Measurements from ENCODE around the gene AMBP. TPM values are rescaled to one million over a fixed set of nuclear protein-coding genes. Genes with fewer than 3 reads are reported as not detected.

Gene AMBP
- total and polyA plus RNA-seq, 2 of the 13 experiments (the other 11 are each of a cell fraction or from before 2014, with no cell fraction given), result 1,510 to 2,580 TPM

- TF ChIP-seq FOXP1 (IDR thresholded peaks at IDR 0.05) (no peak), FOXP1 (CRISPR knock-in tag; IDR thresholded peaks at IDR 0.05) (peak; percentile 53; the same call in 1 of the 2 replicates), SATB2 (CRISPR knock-in tag; IDR thresholded peaks at IDR 0.05) (no peak), ZFP1 (CRISPR knock-in tag; IDR thresholded peaks at IDR 0.05) (peak; percentile 45; the same call in 1 of the 2 replicates), FOXK1 (CRISPR knock-in tag; IDR thresholded peaks at IDR 0.05; ENCODE audit: borderline replicate concordance, low read depth) (peak; percentile 69; the same call in 1 of the 2 replicates), GABPA (IDR thresholded peaks at IDR 0.05; ENCODE audit: low read depth, low read length) (no peak), GABPA (CRISPR knock-in tag; IDR thresholded peaks at IDR 0.05; ENCODE audit: low read depth) (peak; percentile 71), ZC3H13 (CRISPR knock-in tag; IDR thresholded peaks at IDR 0.05) (no peak), ZNF605 (CRISPR knock-in tag; IDR thresholded peaks at IDR 0.05) (peak; percentile 51), FOXA3 (CRISPR knock-in tag; IDR thresholded peaks at IDR 0.05) (peak; percentile 74), FOXO1 (CRISPR knock-in tag; IDR thresholded peaks at IDR 0.05) (peak; percentile 79; the same call in 1 of the 2 replicates), HNF4A (CRISPR knock-in tag; IDR thresholded peaks at IDR 0.05) (peak; percentile 61), MLX (CRISPR knock-in tag; IDR thresholded peaks at IDR 0.05) (peak; percentile 85), ARID4A (CRISPR knock-in tag; IDR thresholded peaks at IDR 0.05; ENCODE audit: borderline replicate concordance) (peak; percentile 75; the same call in 1 of the 2 replicates), TRIM24 (CRISPR knock-in tag; IDR thresholded peaks at IDR 0.05) (0 out of 2 replicates have a peak, but pooled peaks have one; percentile 25), ZMYM3 (CRISPR knock-in tag; IDR thresholded peaks at IDR 0.05) (peak; percentile 99), ZNF580 (CRISPR knock-in tag; IDR thresholded peaks at IDR 0.05; ENCODE audit: borderline replicate concordance, low read depth) (0 out of 2 replicates have a peak, but pooled peaks have one; percentile 42), TRIM22 (IDR thresholded peaks at IDR 0.05) (no peak), ZNF274 (CRISPR knock-in tag; IDR thresholded peaks at IDR 0.05) (no peak), IRF2 (CRISPR knock-in tag; IDR thresholded peaks at IDR 0.05) (0 out of 2 replicates have a peak, but pooled peaks have one; percentile 43), RXRA (CRISPR knock-in tag; IDR thresholded peaks at IDR 0.05) (peak; percentile 82), ZNF543 (CRISPR knock-in tag; IDR thresholded peaks at IDR 0.05) (peak; percentile 66; the same call in 1 of the 2 replicates), CREM (IDR thresholded peaks at IDR 0.05) (peak; percentile 63), CREM (CRISPR knock-in tag; IDR thresholded peaks at IDR 0.05) (no peak), ZNF703 (CRISPR knock-in tag; IDR thresholded peaks at IDR 0.05; ENCODE audit: borderline replicate concordance) (no peak), NR2F1 (CRISPR knock-in tag; IDR thresholded peaks at IDR 0.05) (peak in 1 of 2 experiments; percentile 20; a peak in 1 of 4 replicates), NFYC (CRISPR knock-in tag; IDR thresholded peaks at IDR 0.05) (no peak), ZBTB7B (CRISPR knock-in tag; IDR thresholded peaks at IDR 0.05) (no peak)
Measured at GRCh38 chr9:114061830-114062474, 16.1 kb downstream of the AMBP start (continued).
